OCI-M1 (cell line): Measurements from ENCODE around the gene GSTT2B.
"Not testable (repeated sequence)": the region's sequence is repeated elsewhere in the genome, so short reads cannot be mapped to it uniquely, and the experiment has no call there.

Source experiments
- DNase-seq: peaks from one replicate; lab custom pipeline; 2025; lab: John Stamatoyannopoulos, UW

The GSTT2B gene, protein sequence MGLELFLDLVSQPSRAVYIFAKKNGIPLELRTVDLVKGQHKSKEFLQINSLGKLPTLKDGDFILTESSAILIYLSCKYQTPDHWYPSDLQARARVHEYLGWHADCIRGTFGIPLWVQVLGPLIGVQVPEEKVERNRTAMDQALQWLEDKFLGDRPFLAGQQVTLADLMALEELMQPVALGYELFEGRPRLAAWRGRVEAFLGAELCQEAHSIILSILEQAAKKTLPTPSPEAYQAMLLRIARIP

DNA sequence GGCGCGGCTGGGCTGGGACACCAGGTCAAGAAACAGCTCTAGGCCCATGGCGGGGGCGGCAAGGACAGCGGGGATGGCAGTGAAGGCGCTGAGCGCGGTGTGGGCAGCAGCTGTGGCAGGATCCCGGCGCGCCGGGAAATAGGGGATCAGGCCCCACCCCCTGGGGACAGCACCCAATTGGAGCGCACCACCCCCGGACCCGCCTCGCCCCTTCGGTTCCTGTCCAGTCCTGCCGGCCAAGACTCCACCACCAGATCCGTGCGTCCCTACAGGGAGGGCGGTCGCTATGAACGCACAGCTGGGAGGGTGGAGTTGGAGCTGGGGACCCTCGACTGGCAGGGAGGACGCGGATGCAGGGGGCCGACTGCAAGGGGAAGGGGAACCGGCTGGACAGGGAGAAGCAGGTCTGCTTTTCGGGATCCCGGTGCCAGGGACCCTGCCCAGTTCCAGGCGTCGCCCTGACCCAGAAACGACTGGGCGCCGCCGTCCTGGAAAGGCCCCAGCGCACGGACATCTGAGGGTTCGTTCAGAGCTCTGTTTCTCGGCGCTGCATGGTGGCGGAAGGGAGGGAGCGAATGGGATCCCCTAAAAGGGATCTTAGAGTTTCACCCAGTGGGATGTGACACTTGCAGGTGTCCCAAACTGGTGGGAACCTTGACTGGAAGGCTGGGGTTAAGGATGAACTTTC is at the start of gene GSTT2B:
Gene GSTT2B (minus strand): TSS at position 112 of the 688 bp plus-strand sequence. CDS start 64 bp downstream, at position 48.
- not testable (repeated sequence) for DNase-seq

DNA sequence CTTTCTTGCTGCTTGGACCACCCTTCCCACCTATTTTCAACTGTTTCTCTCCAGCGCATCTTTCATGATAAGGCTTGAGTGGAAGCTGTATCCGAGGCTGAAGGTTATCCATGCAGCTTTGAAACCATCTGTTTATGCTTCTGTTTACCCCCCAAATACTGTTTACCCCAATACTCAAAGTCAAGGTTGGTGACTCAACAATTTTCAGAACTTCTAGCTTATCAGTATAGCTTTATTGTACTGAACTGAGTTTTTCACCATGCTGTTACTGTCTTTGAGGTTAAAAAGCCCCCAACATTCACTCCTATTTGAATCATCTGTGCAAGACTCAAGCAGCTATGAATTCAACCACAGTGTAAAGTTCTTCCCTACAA is 49.0 kb upstream of the GSTT2B start:
- no peak for DNase-seq

DNA sequence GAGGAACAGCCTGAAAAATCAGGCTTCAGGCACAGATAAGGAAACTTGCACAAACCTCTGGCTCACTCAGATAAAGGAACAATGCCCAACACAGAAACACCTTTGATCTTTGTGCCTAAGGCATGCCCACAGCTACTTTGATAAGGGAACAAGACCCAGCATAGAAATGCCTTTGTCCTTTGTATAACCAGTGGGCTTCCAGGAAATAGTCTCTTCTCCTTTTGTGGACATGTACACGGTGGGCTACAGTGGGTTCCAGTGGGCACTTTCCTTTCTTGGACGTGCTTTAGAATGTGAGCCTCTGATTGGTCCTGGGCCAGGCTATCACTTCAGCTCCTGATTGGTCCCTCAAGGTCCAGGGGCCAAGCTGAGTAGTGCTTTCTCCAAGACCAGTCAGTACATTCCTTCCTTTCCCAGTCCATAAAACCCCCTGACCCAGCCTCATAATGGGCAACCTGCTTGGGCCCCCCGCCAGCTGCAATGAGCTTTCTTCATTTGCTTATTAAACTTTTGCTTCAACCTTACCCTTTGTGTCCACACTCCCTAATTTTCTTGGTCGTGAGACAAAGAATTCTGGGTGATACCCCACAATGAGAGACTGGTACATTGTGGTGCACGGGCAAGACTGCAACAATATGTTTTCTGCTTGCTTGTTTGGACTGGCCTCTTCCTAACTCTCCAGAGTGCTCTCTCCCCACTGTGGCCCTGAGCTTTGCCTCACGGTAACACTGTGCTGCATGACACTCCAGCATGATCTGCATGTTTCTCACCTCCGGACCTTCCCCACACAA is 48.4 kb upstream of the GSTT2B start:
- DNase-seq: peak; percentile 69

DNA sequence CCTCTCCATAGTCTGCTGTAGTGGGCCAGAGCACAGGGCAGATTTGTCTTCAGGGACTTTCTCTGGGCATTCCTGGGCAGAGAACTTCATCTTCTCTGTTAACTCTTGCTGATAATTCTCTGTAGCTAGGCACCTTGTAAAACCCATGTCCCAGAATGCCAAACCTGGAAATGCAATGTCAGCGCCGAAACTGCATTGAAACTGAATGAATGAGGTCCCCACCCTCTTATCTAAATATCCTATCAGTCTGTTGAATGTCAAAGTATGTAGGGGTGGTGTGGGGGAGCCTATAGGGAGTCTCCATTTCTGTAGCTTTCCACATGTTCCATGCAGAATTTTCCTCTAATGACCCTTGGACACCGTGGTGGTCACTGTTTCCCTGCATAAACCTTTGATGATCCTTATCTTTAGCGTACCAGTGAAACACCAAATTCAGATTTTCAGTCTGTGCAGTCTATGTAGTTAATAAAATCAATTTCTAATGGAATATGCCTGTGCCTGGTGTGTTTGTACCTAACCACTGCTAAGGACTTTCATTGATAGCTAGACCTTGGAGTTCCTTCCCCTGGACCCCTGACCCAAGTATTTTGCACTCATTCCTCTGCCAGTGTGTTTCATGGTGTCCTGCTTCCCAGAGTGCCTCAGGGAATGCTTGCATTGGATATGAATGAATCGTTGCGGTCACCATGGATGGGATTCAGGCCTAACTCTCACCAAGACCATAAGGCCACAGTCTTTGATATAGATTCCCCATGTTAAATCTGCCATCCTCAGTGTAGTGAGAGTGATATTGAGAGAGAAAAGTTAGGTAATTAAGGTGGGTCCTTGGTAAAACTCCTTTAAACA is 47.6 kb upstream of the GSTT2B start:
- no peak for DNase-seq

DNA sequence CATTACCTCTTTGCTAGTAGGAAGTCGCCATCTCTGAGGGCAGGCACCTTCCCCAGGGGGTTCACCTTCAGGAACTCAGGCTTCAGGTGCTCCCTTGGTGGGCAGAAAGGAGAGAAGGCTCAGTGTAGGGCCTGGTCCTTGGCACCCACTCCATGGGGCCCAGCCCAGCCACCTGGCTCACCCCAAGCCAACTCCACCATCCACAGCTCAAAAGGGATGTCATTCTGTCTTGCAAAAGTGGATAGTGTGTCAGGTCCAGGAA is 47.0 kb upstream of the GSTT2B start:
- no peak for DNase-seq

DNA sequence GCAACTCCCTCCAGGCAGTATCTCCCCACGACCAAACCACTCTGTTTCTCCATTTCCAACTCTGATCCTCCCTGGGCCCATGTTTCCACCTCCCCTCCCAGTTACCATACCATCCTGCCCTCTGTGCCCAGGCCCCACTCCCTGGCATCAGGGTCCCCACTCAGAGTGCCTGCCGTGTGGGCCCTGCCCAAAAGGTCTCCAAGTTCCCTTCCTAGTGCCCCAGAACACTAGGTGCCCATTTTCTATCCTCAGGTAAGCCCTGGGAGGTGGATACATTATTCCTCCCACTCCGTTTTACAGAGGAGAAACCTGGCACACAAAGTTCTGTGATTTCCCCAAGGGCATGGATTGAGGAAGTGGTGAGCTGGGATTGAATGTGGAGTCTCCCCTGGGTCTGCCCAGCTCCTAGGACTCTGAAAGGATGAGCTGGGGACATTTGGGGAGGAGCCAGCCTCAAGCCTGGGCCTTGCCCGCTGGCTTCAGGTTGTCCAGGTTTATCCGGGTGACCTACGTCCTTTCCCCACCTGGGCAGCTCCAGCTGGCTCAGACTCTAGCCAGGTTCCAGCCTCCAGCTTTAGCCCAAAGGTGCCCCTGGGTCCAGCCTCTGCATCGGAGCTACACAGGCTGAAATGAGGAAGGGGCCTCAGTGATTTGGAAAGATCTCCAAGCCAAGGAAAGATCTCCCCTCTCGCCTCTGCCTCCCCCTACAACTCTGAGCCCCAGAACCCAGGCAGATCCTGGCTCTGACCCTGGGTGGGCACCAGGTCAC is 46.4 kb upstream of the GSTT2B start:
- DNase-seq: no peak

DNA sequence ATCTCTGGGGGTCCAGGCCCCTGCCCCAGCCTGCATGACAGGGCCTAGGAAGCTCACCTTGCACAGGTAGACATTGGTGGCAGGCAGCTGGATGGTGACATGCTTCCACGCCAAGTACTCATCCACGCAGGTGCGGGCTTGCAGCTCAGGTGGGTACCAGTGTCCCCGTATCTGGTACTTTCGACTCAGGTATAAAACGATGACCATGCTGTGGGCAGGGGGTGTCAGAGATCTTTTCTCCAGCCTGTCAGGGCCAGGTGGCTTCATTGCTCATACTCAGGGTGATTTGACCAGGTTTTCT is 45.9 kb upstream of the GSTT2B start:
- DNase-seq: no peak

DNA sequence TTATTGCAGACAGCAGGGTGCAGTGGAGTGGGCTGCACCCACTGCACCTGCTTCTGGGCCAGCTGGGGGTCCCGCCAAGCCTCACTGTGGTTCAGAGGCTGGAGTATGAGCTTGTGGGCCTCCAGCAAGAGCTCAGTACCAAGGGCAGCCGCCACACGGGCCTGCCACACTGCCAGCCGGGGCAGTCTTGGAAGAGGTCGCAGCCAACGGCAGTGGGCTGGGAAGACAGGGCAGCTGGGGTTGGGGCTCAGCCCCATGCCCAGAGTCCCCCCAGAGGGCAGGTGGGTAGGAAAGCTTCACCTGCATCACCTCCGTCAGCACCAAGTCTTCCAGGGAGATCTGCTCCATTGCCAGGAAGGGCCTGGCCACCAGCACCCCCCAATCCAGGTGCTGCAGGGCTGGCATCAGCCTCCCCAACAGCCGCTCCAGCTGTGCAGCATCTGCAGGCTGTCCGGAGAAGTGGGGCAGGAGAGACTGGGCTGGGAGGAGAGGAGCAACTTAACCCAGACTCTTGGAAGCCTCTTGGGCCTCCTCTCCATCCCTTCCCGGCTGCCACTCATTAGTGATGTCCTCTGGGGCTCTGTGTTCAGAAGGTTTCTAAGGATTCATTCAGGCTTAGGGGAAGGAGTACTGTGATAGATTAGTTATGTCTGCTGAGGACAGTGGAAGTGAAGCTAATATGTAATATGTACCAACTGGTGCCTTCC is 45.4 kb upstream of the GSTT2B start:
- DNase-seq: no peak

DNA sequence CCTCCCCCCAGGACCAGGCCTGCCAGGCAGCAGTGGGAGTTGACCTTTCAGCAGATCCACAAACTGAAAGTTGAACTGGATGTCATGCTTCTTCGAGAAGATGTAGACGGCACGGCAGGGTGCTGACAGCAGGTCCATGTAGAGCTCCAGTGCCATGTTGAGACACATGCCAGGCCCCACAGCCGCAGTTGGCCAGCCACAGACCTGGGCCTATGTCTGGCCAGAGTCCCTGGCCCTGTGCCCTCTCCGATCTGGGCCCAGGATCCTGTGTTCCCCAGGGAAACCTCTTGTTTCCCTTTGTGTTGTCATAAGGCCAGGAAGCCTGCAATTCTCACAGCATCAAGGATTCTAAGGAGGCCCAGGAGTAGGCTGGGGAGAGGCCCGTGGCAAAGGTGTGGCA is 44.2 kb upstream of the GSTT2B start, which contains the start of gene GSTT4:
Gene GSTT4 (minus strand): TSS at position 253 of the 400 bp plus-strand sequence. CDS start 97 bp downstream, at position 156.
- DNase-seq: no peak

DNA sequence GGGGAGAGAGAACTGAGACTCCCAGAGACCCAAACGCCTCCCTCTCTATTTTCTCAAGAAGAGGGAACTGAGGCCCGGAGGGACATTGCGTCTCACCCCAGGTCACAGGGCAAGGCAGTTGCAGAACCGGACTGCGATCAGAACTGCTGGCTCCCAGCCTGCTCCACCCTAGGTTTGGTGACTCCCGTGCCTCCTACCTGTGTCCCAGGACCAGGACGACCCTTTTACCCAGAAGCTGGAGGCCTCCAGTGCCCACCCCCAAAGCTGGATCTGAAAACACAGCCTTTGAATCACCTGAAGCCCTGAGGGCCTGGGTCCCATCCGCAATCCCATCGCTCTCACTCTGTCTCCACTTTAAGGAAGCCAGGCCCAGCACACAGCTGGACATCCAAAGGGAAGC is 42.9 kb upstream of the GSTT2B start:
- no peak for DNase-seq

DNA sequence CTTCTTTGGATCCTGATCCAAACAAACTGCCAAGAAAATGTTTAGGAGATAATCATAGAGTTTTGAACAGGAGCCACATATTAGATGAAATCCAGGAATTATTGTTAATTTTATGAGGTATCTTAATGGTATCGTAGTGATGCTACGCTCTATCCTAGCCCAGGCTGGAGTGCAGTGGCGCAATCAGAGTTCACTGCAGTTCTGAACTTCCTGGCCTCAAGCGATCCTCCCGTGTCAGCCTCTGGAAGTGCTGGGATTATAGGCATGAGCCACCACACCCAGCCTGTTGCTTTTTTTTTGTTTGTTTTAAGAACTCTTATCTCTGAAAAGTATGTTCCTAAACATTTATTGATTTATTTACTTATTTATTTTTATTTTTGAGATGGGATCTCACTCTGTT is 41.9 kb upstream of the GSTT2B start:
- no peak for DNase-seq

DNA sequence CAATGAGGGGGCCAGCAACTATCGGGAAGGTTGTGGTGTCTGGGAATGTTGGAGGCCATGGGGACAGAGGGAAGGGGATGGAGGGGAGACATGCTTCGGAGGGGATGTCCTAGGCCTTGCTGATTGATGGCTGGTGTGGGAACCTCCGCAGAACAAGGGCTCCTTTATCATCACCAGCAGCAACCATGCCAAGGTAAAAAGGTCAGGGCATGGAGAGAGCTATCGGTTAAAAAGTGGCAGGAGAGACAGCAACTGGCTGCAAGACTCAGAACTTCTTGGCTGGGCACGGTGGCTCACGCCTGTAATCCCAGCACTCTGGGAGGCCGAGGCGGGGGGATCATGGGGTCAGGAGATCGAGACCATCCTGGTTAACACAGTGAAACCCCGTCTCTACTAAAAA is 41.3 kb upstream of the GSTT2B start:
- no peak for DNase-seq

DNA sequence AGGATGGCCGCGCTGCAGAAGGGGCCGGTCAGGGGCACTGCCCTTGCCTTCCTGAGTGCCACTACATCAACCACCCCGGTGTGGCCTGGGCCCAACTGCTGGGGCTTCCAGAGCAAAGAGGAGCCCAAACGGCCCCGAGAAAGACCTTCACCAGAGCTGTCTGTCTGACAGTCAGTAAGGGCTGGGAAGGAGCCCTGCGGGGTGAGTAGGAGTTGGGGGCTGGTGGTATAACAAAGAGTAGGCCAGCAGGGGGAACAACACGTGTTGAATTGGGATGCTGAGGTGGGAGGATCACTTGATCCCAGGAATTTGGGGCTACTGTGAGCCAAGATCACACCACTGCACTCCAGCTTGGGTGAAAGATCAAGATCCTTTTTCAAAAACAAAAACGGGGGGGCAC is 40.3 kb upstream of the GSTT2B start:
- no peak for DNase-seq

DNA sequence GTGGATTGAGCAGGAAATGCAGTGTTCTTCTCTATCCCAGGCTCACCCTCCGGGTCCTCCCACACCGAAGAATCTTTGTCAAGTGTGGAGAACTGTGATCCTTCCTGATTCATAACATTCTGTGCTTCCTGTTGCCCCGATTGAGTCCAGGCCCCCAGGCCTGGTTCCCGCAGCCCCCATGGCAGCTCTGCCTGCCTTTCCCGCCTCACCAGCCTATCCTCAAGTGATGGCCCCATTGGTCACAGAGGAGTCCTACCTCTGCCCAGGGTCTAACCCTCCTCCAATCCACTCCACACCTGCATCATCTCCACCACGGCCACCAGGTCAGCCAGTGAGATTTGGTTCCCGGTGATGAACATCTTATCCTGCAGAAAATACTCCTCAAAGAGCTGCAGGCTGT is 38.8 kb upstream of the GSTT2B start:
- DNase-seq: not testable (repeated sequence)

DNA sequence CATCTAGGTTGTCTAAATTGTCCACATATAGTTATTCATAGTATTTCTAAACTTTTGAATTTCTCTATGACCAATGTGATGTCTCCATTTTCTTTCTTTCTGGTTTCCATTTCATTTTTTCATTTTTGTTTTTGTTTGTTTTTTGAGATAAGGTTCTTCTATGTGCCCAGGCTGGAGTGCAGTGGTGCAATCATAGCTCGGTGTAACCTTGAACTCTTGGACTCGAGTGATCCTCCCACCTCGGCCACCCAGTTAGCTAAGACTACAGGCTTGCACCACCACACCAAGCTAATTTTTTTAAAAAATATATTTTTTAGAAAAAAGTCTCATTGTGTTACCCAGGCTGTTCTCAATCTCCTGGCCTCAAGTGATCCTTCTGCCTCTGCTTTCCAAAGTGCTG is 36.1 kb upstream of the GSTT2B start:
- no peak for DNase-seq

DNA sequence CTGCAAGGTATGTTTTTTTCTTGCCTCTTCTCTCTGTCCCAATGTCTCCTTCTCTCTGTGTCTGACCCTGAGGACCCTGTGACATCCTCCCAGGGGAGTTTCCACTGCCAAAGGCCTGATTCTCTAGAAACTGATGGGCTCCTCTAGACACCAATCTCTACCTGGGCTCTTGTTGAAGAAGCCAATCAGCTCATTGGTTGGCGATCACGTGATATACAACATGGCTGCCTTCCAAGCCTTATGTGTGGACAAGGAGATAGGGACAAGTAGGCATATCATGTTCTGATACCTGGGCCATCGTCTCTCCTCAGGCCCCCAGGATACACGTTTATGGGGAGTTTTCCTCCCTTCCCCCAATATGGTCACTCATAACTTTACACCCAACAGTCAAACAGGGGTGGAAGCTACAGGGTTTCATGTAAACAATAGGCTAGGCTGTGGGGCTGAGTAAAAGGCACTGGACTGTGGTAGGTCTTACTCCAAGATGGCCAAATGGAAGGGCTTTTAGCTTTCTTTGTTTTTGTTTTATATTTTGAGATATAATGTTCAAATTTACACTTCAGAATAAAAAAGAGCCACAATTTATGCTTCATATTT is 32.7 kb upstream of the GSTT2B start:
- DNase-seq: peak; percentile 83

DNA sequence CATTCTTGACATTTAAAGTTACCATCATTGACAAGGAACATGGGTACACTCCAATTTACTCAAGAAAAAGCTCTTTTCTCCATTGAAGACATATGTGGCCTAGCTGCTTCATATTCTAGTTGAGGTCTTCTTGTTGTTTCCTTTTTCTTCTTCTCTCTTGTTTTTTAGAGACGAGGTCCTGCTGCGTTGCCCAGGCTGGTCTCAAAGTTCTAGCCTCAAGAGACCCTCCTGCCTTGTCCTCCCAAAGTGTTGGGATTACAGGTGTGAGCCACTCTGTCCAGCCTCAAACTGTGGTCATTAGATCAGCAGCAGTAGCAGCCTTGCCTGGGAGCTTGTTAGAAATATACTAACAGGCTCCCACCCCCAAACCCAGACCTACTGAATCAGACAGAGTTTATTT is 32.1 kb upstream of the GSTT2B start:
- DNase-seq: not testable (repeated sequence)

DNA sequence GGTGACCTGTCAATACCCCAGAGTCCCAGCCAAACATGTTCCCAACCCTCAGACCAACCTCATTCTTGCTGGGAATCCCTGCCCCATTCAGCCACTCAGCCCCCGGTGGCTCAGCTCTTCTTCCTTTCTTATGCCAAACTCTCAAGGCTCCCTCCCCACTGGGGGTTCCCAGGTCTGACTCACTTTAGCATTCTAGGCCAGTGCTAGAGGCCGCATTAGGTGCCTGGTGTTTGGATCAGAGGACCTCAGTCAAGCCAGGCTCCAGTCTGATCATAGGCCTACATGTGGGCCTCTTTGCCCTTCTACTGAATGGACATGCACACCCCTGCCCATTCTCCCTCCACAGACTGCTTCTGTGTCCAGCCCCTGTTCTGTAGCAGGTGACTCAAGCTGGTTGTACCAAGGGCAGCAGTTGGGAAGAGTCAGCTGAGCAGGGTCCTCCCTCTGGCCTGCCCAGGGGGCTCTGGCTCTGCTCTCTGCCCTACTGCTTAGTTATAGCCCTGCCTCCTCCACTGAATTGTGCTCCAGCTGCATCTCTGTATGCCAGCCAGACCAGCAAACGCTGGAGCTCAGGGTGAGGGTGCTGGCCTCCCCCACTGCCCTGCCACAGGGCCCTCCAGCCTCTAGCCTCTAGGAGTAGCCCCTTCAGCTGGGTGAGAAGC is 28.7 kb upstream of the GSTT2B start:
- DNase-seq: not testable (repeated sequence)

DNA sequence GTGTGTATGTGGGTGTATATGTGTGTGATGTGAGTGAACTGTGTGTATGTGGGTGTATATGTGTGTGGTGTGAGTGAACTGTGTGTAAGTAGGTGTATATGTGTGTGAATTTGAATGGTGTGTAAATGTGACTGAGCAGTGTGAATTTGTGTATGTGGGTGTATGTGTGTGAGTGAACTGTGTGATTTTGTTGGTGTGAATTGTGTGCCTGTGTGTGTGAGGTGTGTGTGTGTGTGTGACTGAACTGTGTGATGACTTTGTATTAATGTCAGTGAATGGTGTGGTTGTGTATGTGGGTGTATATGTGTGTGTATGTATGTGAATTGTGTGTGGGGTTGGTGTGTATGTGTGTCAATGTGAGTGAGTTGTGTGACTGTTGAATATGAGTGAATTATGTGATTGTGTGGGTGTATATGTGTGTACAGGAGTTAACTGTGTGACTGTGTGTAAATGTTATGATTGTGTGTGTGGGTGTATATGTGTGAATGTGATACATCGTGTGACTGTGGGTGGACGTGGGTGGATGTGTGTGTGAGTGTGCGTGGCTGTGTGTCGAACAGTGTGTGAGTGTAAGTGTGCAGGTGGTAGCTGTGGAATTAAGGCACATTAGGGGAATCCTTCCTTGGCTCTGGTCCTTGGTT is 25.7 kb upstream of the GSTT2B start:
- not testable (repeated sequence) for DNase-seq

DNA sequence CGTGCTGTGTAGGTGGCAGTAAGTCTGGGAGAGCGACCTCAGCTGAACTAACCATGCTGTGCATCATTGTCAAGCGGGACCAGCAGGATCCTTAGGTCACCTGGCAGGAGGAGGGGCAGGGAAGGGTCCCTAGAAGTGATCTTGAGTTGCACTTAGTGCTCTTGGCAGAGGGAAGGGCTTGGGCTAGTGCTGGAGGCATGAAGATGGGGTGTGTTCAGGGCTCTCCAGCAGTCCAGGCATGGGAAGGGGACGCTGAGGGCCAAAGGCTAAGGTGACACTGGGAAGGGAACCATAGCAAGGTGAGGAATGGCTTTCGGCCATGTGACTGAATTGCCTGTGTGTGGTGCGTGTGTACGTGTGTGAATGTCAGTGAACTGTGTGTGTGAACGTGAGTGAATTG is 25.1 kb upstream of the GSTT2B start:
- DNase-seq: not testable (repeated sequence)
